ENCODE data around the gene SLC7A6OS. TPM values are rescaled to one million over a fixed set of nuclear protein-coding genes. Genes with fewer than 3 reads are reported as not detected.

The SLC7A6OS gene
- 11.8 TPM for polyA plus RNA-seq (2013, experiment 1 of 2)
- polyA plus RNA-seq (2013, experiment 2 of 2) = 12.4 TPM

DNA sequence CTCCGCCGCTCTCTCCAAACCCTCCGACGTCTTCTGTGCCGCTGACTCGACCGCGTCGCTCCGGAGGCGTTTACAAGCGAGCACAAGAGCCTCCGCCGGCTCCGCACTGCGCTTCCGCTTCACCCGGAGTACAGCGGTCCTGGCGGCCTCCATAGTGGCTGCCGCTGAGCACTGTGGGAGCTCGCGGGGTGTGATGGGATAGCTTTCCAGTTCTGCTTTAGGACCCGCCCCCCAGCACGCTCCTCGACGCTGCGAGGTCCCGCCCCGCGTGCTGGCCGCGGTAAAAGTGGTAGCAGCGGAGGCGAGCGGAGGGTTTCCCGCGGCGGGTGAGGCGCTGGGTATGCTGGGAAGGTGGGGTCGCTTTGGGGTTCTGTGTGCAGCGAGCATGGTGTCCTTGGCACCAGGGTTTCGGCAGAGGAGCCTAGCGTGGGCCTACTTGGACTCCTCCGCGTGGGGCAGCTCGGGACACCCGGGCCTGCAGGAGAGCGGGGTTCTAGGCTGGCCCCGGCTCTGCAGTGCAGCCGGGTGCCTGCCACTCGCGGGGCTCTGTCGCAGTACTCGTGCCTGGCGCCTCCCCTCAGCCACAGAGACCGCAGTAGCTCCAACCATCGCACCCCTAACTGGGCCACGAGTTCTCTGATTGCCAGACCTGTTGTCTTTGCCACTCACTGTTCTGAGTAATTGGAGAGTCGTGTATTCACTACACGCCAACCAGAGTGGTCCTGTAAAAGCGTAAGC lies at the start of gene SLC7A6OS, which contains the start of gene PRMT7:
SLC7A6OS (minus strand) TSS at position 173 of the 738 bp plus-strand sequence; CDS start at position 153, 20 bp downstream.
PRMT7 (plus strand) TSS at position 246 of the 738 bp plus-strand sequence. CDS start 4,961 bp downstream, outside the sequence.
- Histone ChIP-seq H4K8ac (ENCODE audit: low read depth, low read length) (no peak within 1 kb of the TSS), H3K4me2 (ENCODE audit: insufficient read depth, low read length, poor library complexity, severe bottlenecking) (peak within 1 kb of the TSS; percentile 82), H2BK12ac (ENCODE audit: low read length) (no peak within 1 kb of the TSS), H3K4me1 (ENCODE audit: control insufficient read depth in 2 of 2, insufficient read depth in 1 of 2, low read depth in 1 of 2, low read length in 2 of 2) (peaks cover 6 to 7% of the 10 kb centered on the region in 2 donors), H3K36me3 (replicated peaks in 1 of 2; ENCODE audit: control insufficient read depth in 2 of 2, insufficient read depth in 2 of 2, low read length in 2 of 2) (peaks cover 7 to 66% of the 10 kb centered on the region in 2 donors), H3K14ac (ENCODE audit: low read length) (peak within 1 kb of the TSS; percentile 79), H3K27ac (replicated peaks; ENCODE audit: low read length) (peak within 1 kb of the TSS; percentile 75), H3K9ac (ENCODE audit: low read depth, low read length, poor library complexity) (peak within 1 kb of the TSS; percentile 95), H3K18ac (ENCODE audit: low read length) (peak within 1 kb of the TSS; percentile 98), H3K23ac (ENCODE audit: low read depth, low read length, poor library complexity) (peak within 1 kb of the TSS; percentile 96), H3K27me3 (ENCODE audit: control insufficient read depth in 3 of 3, insufficient read depth in 3 of 3, low read depth in 1 of 3, low read length in 3 of 3) (no peaks in the 10 kb centered on the region), H3K79me1 (ENCODE audit: low read depth, low read length) (peaks cover 3% of the 10 kb centered on the region), H2AK5ac (ENCODE audit: low read depth, low read length) (peak within 1 kb of the TSS; percentile 76), H2BK5ac (ENCODE audit: low read length) (peak within 1 kb of the TSS; percentile 94), H4K91ac (ENCODE audit: low read depth, low read length, poor library complexity) (peak within 1 kb of the TSS; percentile 25), H2BK15ac (ENCODE audit: low read length) (peak within 1 kb of the TSS; percentile 68), H2BK120ac (ENCODE audit: low read depth, low read length) (peak within 1 kb of the TSS; percentile 64), H3K9me3 (replicated peaks in 1 of 2; ENCODE audit: control insufficient read depth in 2 of 2, insufficient read depth in 1 of 2, low read depth in 1 of 2, low read length in 2 of 2) (no peaks in the 10 kb centered on the region), H2AFZ (ENCODE audit: low read length) (peak within 1 kb of the TSS; percentile 87), H3K4ac (ENCODE audit: low read length) (no peak within 1 kb of the TSS), H3K4me3 (ENCODE audit: low read length in 2 of 2) (peak within 1 kb of the TSS; percentile 91 to 95)
- no CpG with 5 or more reads among the region's 62 CpGs for WGBS, 2 donors (ENCODE audit: extremely low coverage in 2 of 2, insufficient read length in 2 of 2, insufficient replicate concordance in 1 of 2)
- DNase-seq (ENCODE audit: low spot score) = peak; percentile 82

DNA sequence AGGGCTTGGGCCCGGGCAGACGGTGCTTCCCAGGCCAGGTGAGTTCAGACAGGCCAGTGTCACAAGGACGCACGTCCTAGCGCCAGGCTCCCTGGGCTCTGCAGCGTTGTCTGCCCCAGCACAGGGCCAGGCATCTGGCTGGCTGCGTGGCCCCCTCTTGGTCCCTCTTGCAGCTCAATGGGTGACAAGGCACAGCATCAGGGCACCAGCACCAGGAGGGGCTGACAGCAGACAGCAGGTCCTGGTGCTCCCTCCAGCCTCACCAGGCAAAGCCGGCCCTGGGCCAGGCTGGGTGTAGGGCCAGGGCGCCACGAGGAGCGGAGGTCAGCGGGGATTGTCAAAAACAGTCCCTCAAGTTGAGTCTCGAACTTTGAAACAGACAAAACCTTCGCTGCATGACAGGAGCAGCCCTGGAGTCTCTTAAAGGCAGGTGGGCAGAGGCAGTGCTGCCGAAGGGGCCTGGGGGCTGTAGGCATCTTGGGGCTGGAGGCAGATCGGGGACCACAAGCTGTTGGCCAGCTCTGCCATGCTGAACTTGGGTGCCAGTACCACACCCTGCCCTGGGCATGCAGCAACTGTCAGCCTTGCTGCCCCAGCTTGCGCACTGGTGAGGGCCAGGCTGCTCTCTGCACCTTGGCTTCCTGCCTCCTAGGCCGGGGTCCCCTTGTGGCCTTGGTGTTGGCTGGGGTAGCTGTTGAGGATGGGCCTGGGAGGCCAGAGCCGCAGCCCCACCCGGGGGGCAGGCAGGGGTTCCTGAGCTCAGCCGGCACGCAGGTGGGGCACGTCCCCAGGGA lies 48.8 kb upstream of the SLC7A6OS start:
- Histone ChIP-seq H2AK5ac (ENCODE audit: low read depth, low read length) (no peak overlapping the region), H2BK5ac (ENCODE audit: low read length) (peak overlapping the region; percentile 75), H3K23ac (ENCODE audit: low read depth, low read length, poor library complexity) (peak overlapping the region; percentile 65), H3K27me3 (ENCODE audit: control insufficient read depth in 3 of 3, insufficient read depth in 3 of 3, low read depth in 1 of 3, low read length in 3 of 3) (no peaks in the 10 kb centered on the region), H4K91ac (ENCODE audit: low read depth, low read length, poor library complexity) (no peak overlapping the region), H3K4me2 (ENCODE audit: insufficient read depth, low read length, poor library complexity, severe bottlenecking) (no peak overlapping the region), H3K27ac (replicated peaks; ENCODE audit: low read length) (no peak overlapping the region), H3K18ac (ENCODE audit: low read length) (peak overlapping the region; percentile 48), H3K36me3 (replicated peaks in 1 of 2; ENCODE audit: control insufficient read depth in 2 of 2, insufficient read depth in 2 of 2, low read length in 2 of 2) (peaks cover 19 to 42% of the 10 kb centered on the region in 2 donors), H3K4ac (ENCODE audit: low read length) (no peak overlapping the region), H3K14ac (ENCODE audit: low read length) (peak overlapping the region; percentile 56), H4K8ac (ENCODE audit: low read depth, low read length) (peak overlapping the region; percentile 17), H3K9me3 (replicated peaks in 1 of 2; ENCODE audit: control insufficient read depth in 2 of 2, insufficient read depth in 1 of 2, low read depth in 1 of 2, low read length in 2 of 2) (no peaks in the 10 kb centered on the region), H2BK120ac (ENCODE audit: low read depth, low read length) (no peak overlapping the region), H3K4me3 (ENCODE audit: low read length in 2 of 2) (no peak overlapping the region), H3K79me1 (ENCODE audit: low read depth, low read length) (peaks cover 3% of the 10 kb centered on the region), H3K9ac (ENCODE audit: low read depth, low read length, poor library complexity) (no peak overlapping the region), H2BK15ac (ENCODE audit: low read length) (no peak overlapping the region), H3K4me1 (ENCODE audit: control insufficient read depth in 2 of 2, insufficient read depth in 1 of 2, low read depth in 1 of 2, low read length in 2 of 2) (peaks cover 5 to 8% of the 10 kb centered on the region in 2 donors), H2AFZ (ENCODE audit: low read length) (no peak overlapping the region), H2BK12ac (ENCODE audit: low read length) (peak overlapping the region; percentile 41)
- WGBS, 2 donors (ENCODE audit: extremely low coverage in 2 of 2, insufficient read length in 2 of 2, insufficient replicate concordance in 1 of 2) = no CpG with 5 or more reads among the region's 23 CpGs
- no peak for DNase-seq (ENCODE audit: low spot score)

DNA sequence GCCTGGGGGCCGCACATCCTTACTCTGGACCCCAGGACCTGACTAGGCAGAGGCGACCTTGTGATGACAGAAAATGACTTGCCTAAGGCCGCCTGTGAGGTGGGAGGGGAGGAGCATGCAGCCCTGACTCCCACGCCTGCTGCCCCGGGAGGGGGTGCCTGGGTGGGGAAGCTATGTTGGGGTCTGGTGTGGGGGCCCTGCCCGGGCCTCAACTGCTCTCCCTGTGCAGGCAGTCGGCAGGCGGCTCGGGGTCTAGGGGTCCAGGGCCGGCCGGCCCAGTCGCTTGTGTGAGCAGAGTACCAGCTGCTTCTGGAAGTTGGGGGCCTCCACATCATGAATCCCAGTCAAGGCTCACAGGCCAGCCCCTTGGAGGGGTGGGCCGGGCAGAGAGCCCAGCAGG lies 48.2 kb upstream of the SLC7A6OS start:
- Histone ChIP-seq H2BK12ac (ENCODE audit: low read length) (no peak overlapping the region), H2BK15ac (ENCODE audit: low read length) (no peak overlapping the region), H2AFZ (ENCODE audit: low read length) (no peak overlapping the region), H2BK120ac (ENCODE audit: low read depth, low read length) (no peak overlapping the region), H2BK5ac (ENCODE audit: low read length) (peak overlapping the region; percentile 75), H3K4me3 (ENCODE audit: low read length in 2 of 2) (no peak overlapping the region), H3K36me3 (replicated peaks in 1 of 2; ENCODE audit: control insufficient read depth in 2 of 2, insufficient read depth in 2 of 2, low read length in 2 of 2) (peaks cover 21 to 48% of the 10 kb centered on the region in 2 donors), H3K23ac (ENCODE audit: low read depth, low read length, poor library complexity) (peak overlapping the region; percentile 65), H2AK5ac (ENCODE audit: low read depth, low read length) (no peak overlapping the region), H3K9me3 (replicated peaks in 1 of 2; ENCODE audit: control insufficient read depth in 2 of 2, insufficient read depth in 1 of 2, low read depth in 1 of 2, low read length in 2 of 2) (no peaks in the 10 kb centered on the region), H3K18ac (ENCODE audit: low read length) (no peak overlapping the region), H3K14ac (ENCODE audit: low read length) (no peak overlapping the region), H3K4me1 (ENCODE audit: control insufficient read depth in 2 of 2, insufficient read depth in 1 of 2, low read depth in 1 of 2, low read length in 2 of 2) (peaks cover under 1 to 2% of the 10 kb centered on the region in 2 donors), H4K91ac (ENCODE audit: low read depth, low read length, poor library complexity) (no peak overlapping the region), H4K8ac (ENCODE audit: low read depth, low read length) (no peak overlapping the region), H3K4ac (ENCODE audit: low read length) (no peak overlapping the region), H3K4me2 (ENCODE audit: insufficient read depth, low read length, poor library complexity, severe bottlenecking) (no peak overlapping the region), H3K27me3 (ENCODE audit: control insufficient read depth in 3 of 3, insufficient read depth in 3 of 3, low read depth in 1 of 3, low read length in 3 of 3) (no peaks in the 10 kb centered on the region), H3K27ac (replicated peaks; ENCODE audit: low read length) (no peak overlapping the region), H3K9ac (ENCODE audit: low read depth, low read length, poor library complexity) (no peak overlapping the region), H3K79me1 (ENCODE audit: low read depth, low read length) (peaks cover 3% of the 10 kb centered on the region)
- no peak for DNase-seq (ENCODE audit: low spot score)
- no CpG with 5 or more reads among the region's 13 CpGs for WGBS, 2 donors (ENCODE audit: extremely low coverage in 2 of 2, insufficient read length in 2 of 2, insufficient replicate concordance in 1 of 2)

DNA sequence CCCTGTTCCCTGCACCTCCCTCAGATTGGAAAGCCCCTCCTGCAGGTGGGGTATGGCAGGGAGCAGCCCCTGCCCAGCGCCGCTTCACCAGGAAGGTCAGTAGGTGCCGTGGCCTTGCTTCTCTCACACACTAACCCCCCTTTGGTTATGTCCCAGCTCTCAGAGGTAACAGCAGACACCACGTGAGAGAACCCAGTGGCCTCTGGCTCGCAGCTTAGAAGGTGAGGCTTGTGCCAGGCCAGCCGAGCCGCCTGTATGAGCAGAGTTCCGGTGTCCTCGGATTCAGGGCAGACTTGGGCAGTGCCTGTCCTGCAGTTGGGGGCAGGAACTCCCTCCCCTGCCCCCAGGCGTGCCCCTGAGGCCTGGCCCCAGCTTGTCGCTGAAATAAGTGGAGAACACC lies 47.2 kb upstream of the SLC7A6OS start:
- Histone ChIP-seq H3K27ac (replicated peaks; ENCODE audit: low read length) (no peak overlapping the region), H4K91ac (ENCODE audit: low read depth, low read length, poor library complexity) (no peak overlapping the region), H3K4ac (ENCODE audit: low read length) (no peak overlapping the region), H3K4me1 (ENCODE audit: control insufficient read depth in 2 of 2, insufficient read depth in 1 of 2, low read depth in 1 of 2, low read length in 2 of 2) (no peaks in the 10 kb centered on the region), H3K9me3 (replicated peaks in 1 of 2; ENCODE audit: control insufficient read depth in 2 of 2, insufficient read depth in 1 of 2, low read depth in 1 of 2, low read length in 2 of 2) (no peaks in the 10 kb centered on the region), H2AK5ac (ENCODE audit: low read depth, low read length) (no peak overlapping the region), H2BK15ac (ENCODE audit: low read length) (no peak overlapping the region), H2AFZ (ENCODE audit: low read length) (no peak overlapping the region), H3K79me1 (ENCODE audit: low read depth, low read length) (peaks cover 3% of the 10 kb centered on the region), H3K14ac (ENCODE audit: low read length) (no peak overlapping the region), H2BK5ac (ENCODE audit: low read length) (no peak overlapping the region), H3K4me3 (ENCODE audit: low read length in 2 of 2) (peak overlapping the region in 1 of 2 donors; percentile 33), H3K4me2 (ENCODE audit: insufficient read depth, low read length, poor library complexity, severe bottlenecking) (no peak overlapping the region), H3K18ac (ENCODE audit: low read length) (no peak overlapping the region), H2BK120ac (ENCODE audit: low read depth, low read length) (no peak overlapping the region), H3K36me3 (replicated peaks in 1 of 2; ENCODE audit: control insufficient read depth in 2 of 2, insufficient read depth in 2 of 2, low read length in 2 of 2) (peaks cover 30 to 59% of the 10 kb centered on the region in 2 donors), H3K27me3 (ENCODE audit: control insufficient read depth in 3 of 3, insufficient read depth in 3 of 3, low read depth in 1 of 3, low read length in 3 of 3) (no peaks in the 10 kb centered on the region), H2BK12ac (ENCODE audit: low read length) (no peak overlapping the region), H3K9ac (ENCODE audit: low read depth, low read length, poor library complexity) (peak overlapping the region; percentile 21), H3K23ac (ENCODE audit: low read depth, low read length, poor library complexity) (peak overlapping the region; percentile 55), H4K8ac (ENCODE audit: low read depth, low read length) (peak overlapping the region; percentile 65)
- DNase-seq (ENCODE audit: low spot score) = no peak
- no CpG with 5 or more reads among the region's 11 CpGs for WGBS, 2 donors (ENCODE audit: extremely low coverage in 2 of 2, insufficient read length in 2 of 2, insufficient replicate concordance in 1 of 2)
